Activated CD8-positive, alpha-beta T cell treated with anti-CD3 and anti-CD28 coated beads, Interleukin-2, amount 10 ng/mL, durations not matched to agents 7 days and 5 days (primary cell): ENCODE measurements around the gene DCAKD. TPM values are rescaled to one million over a fixed set of nuclear protein-coding genes. Genes with fewer than 3 reads are reported as not detected.

Experiments
- ATAC-seq: fragments of 150-1000 bp; cut with Tn5 transposase; one replicate; pipeline ENCODE4 v1.10.0; 2021; ENCODE audit warnings: moderate library complexity
- CTCF ChIA-PET: fragments of 350-600 bp; sonication (Branson Sonifier 250); formaldehyde crosslinking; loops from one replicate; lab custom pipeline; 2021; ENCODE audit warnings: antibody characterized with exemption; lab: Charles Lee
- POLR2A ChIA-PET: fragments of 350-600 bp; sonication (Branson Sonifier 250); formaldehyde crosslinking; loops from one replicate; lab custom pipeline; 2021; ENCODE audit warnings: antibody characterized with exemption; lab: Charles Lee
- DNase-seq: peaks from one replicate; pipeline ENCODE4 v3.0.0-alpha.2; 2020
- H3K27ac Mint-ChIP-seq: one replicate; pipeline ENCODE4 v1.8.0; 2021; ENCODE audit warnings: mild to moderate bottlenecking, mixed read lengths
- H3K27me3 Mint-ChIP-seq: one replicate; pipeline ENCODE4 v1.8.0; 2021; ENCODE audit warnings: low read depth, mixed read lengths
- H3K36me3 Mint-ChIP-seq: one replicate; pipeline ENCODE4 v1.8.0; 2021; ENCODE audit warnings: low read depth, mixed read lengths
- H3K4me1 Mint-ChIP-seq: one replicate; pipeline ENCODE4 v1.8.0; 2021; ENCODE audit warnings: low read depth, mixed read lengths
- H3K4me3 Mint-ChIP-seq: one replicate; pipeline ENCODE4 v1.8.0; 2021; ENCODE audit warnings: mild to moderate bottlenecking, mixed read lengths
- H3K9me3 Mint-ChIP-seq: one replicate; pipeline ENCODE4 v1.8.0; 2022; ENCODE audit warnings: mixed read lengths; ENCODE audit not compliant: insufficient read depth
- total RNA-seq, 2 experiments: library from RNA; stranded (reverse); gene quantifications; one replicate each; pipeline ENCODE4 v1.2.3, GENCODE V29; 2021

Gene DCAKD, protein sequence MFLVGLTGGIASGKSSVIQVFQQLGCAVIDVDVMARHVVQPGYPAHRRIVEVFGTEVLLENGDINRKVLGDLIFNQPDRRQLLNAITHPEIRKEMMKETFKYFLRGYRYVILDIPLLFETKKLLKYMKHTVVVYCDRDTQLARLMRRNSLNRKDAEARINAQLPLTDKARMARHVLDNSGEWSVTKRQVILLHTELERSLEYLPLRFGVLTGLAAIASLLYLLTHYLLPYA
- total RNA-seq, result 10 to 100 TPM; 32.9 to 33.7 TPM

DNA sequence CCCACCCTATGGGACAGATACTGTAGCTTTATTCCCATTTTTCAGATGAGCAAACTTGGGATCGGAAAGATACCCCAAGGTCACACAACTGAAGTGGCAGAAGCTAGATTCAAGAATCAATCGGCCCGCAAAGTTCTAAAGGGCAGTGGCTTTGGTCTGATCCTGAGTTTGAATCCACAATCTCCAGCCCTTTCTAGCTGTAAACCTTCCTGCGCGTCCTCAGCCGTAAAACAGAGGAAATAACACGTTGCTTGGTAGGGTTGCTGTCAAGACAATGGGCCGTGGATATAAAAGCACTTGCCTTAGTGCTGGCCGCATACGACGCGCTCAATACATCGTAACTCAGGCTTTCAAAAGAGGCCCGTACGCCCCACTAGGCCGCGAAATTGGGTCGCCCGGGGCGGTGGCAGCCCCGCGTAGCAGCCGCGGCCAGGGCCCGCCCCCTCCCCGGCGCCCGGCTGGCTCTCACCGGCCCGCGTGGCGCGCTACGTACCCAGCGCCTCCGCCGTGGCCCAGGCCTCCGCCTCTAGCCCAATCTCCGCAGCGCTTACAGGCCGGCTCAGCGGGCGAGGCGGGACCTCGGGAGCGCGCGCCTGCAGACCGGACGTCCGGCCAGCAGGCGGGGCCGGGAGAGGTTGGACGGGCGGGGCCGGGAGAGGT lies at the start of gene DCAKD:
Gene DCAKD, minus strand, starts transcription at position 573 of the 660 bp plus-strand sequence. CDS start 16,747 bp downstream, outside the sequence.
- peak; percentile 94 for DNase-seq
- no peaks in the 10 kb centered on the region for H3K9me3 Mint-ChIP-seq
- peak; percentile 98 for ATAC-seq
- peaks cover 27% of the 10 kb centered on the region for H3K36me3 Mint-ChIP-seq
- H3K4me3 Mint-ChIP-seq, result peak within 1 kb of the TSS; percentile 97
- no peaks in the 10 kb centered on the region for H3K27me3 Mint-ChIP-seq
- ChIA-PET POLR2A (interaction anchor here (0.6 to 4.7 kb wide), 13 partner anchors 10 to 275 kb away, joined by 3 to 71 read pairs (median 4); partner anchors contain the start of genes HEXIM1, HEXIM2, KIF18B and NMT1), CTCF (interaction anchor here (1.0 to 5.8 kb wide), 12 partner anchors 9 to 161 kb away, joined by 3 to 40 read pairs (median 8); partner anchors contain the start of genes ACBD4, HEXIM1, NMT1 and PLCD3)
- peaks cover 48% of the 10 kb centered on the region for H3K4me1 Mint-ChIP-seq
- H3K27ac Mint-ChIP-seq, result peak within 1 kb of the TSS; percentile 97

DNA sequence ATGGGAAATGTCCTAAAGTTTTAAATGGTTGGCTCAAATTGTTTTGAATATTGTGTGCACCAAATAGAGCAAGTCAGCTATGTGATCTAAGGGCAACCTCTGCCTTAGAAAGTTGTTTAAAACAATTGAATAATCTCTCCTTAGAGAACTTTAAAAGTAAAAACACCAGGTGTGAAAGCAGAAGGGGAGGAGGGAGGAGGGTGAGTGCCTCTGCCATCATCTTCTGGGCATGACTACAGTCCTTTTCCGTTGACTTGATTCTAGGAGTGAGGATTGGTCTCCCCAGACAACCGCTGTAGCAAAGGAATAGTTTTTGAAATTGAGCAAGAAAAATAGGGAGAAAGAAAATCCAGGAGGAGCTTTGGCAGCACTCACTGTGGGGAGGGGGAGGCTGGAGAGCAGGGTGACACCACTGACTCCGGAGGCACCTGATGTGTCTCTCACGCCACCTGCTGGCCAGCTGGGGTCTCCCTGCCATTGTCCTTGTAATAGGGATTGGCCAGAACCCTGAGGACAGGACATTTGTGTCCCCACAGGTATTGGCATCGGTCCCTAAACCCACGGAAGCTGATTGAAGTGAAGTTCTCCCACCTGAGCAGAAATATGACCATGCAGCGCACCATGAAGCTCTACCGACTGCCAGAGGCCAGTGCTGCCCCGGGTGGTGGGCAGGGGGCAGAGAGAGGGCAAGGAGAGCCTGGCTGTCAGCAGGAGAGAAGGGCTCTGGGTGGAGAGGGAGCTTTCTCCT lies 47.6 kb upstream of the DCAKD start:
- H3K9me3 Mint-ChIP-seq, result no peaks in the 10 kb centered on the region
- no peaks in the 10 kb centered on the region for H3K27me3 Mint-ChIP-seq
- ATAC-seq (peak; percentile 93), DNase-seq (peak; percentile 82)
- no peaks in the 10 kb centered on the region for H3K4me1 Mint-ChIP-seq
- no peak overlapping the region for H3K4me3 Mint-ChIP-seq
- no peak overlapping the region for H3K27ac Mint-ChIP-seq
- peaks cover 61% of the 10 kb centered on the region for H3K36me3 Mint-ChIP-seq
- ChIA-PET CTCF (interaction anchor here (0.6 to 4.5 kb wide), 28 partner anchors 10 to 326 kb away, joined by 3 to 22 read pairs (median 5); partner anchors contain the start of genes ACBD4, C1QL1, DCAKD and EFTUD2), POLR2A (interaction anchor here (0.7 to 1.5 kb wide), 3 partner anchors 49 to 144 kb away, joined by 3 to 4 read pairs (median 4); partner anchors contain the start of gene HEXIM1)

DNA sequence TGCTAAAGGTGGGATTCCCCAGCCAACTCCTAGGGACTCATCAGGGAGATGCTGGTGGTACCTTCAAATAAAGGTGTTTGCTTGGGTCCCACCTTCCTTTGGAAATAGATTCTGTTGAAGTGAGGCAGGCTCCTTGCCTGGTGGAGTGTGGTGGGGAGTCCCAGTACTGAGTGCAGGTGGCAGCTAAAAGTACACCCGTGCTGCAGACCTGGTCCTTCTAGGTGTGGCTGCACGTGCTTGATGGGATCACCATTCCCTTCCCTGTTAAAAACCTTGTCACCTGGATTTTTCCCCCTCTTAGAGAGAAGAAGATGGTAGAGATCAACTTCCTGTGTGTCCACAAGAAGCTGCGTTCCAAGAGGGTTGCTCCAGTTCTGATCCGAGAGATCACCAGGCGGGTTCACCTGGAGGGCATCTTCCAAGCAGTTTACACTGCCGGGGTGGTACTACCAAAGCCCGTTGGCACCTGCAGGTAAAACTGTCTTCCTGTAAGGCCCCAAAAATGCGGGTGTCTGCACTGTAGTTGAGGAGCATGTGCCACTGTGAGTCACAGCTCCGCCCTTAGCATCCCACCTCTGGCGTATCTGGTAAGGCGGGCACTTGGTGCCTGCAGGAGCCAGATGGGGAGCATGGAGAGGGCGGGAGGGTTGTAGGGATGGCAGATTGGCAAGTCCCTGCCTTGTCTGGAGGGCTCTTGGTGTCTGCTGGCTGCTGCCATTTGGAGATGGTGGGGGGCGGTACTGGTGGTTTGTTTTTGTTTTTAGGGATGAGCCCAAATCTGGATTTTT lies 46.8 kb upstream of the DCAKD start:
- ChIA-PET CTCF (interaction anchor here (0.6 to 4.5 kb wide), 18 partner anchors 9 to 321 kb away, joined by 3 to 22 read pairs (median 6); partner anchors contain the start of genes C1QL1, DCAKD, EFTUD2 and NMT1), POLR2A (interaction anchor here (1.2 to 1.5 kb wide), 2 partner anchors 50 to 76 kb away, joined by 4 read pairs; partner anchors contain the start of gene HEXIM1)
- DNase-seq, result no peak
- Mint-ChIP-seq H3K9me3 (no peaks in the 10 kb centered on the region), H3K4me1 (no peaks in the 10 kb centered on the region), H3K4me3 (no peak overlapping the region), H3K27ac (no peak overlapping the region), H3K27me3 (no peaks in the 10 kb centered on the region), H3K36me3 (peaks cover 65% of the 10 kb centered on the region)
- no peak for ATAC-seq

DNA sequence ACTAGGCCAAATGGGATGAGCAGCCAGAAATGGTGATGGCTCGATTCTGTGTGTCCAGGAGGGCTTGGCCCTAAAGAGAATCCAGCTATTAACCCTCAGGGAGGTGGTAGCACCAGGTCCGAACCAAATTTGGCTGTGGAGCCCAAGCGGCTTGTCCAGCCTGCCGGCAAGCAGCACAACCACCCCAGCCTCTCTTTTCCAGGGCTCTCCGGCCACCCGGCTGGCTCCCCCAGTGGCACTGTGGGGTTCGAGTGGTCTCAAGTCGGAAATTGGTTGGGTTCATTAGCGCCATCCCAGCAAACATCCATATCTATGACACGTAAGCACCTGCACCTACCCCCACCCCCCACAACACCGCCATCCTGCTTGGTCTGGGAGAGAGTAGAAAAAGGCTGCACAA lies 45.5 kb upstream of the DCAKD start:
- no peak overlapping the region for H3K4me3 Mint-ChIP-seq
- H3K27ac Mint-ChIP-seq, result no peak overlapping the region
- H3K27me3 Mint-ChIP-seq, result no peaks in the 10 kb centered on the region
- H3K4me1 Mint-ChIP-seq, result no peaks in the 10 kb centered on the region
- ATAC-seq (no peak), DNase-seq (no peak)
- no peaks in the 10 kb centered on the region for H3K9me3 Mint-ChIP-seq
- H3K36me3 Mint-ChIP-seq, result peaks cover 65% of the 10 kb centered on the region
- ChIA-PET POLR2A (interaction anchor here (0.9 to 1.1 kb wide), 2 partner anchors 12 to 36 kb away, joined by 3 read pairs; partner anchors contain the start of gene NMT1), CTCF (interaction anchor here (1.0 to 4.1 kb wide), 7 partner anchors 12 to 47 kb away, joined by 3 to 12 read pairs (median 5); partner anchors contain the start of gene ACBD4)

DNA sequence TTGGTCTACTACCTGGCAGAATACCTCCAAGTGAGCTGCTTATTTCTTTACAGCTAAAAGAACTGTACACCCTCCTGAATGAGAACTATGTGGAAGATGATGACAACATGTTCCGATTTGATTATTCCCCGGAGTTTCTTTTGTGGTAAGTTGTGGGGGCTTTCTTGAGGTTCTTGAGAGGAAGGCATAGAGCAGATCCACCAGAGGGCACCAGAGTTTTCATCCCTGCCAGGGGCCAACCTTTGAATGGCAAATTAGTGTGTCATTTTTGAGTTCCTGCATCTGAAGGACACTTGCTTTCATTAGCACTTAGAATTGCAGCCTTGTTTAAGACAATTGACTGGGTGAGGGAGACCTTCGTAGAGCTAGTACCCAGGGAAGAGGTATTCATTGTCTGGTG lies 44.7 kb upstream of the DCAKD start:
- Mint-ChIP-seq H3K4me3 (no peak overlapping the region), H3K27ac (no peak overlapping the region), H3K36me3 (peaks cover 66% of the 10 kb centered on the region), H3K27me3 (no peaks in the 10 kb centered on the region), H3K9me3 (no peaks in the 10 kb centered on the region), H3K4me1 (no peaks in the 10 kb centered on the region)
- DNase-seq (peak; percentile 28), ATAC-seq (no peak)
- ChIA-PET POLR2A (interaction anchor here (0.9 to 1.1 kb wide), 2 partner anchors 13 to 35 kb away, joined by 3 read pairs; partner anchors contain the start of gene NMT1), CTCF (interaction anchor here (1.0 to 2.8 kb wide), 7 partner anchors 13 to 49 kb away, joined by 3 to 10 read pairs (median 5); partner anchors contain the start of gene ACBD4)

DNA sequence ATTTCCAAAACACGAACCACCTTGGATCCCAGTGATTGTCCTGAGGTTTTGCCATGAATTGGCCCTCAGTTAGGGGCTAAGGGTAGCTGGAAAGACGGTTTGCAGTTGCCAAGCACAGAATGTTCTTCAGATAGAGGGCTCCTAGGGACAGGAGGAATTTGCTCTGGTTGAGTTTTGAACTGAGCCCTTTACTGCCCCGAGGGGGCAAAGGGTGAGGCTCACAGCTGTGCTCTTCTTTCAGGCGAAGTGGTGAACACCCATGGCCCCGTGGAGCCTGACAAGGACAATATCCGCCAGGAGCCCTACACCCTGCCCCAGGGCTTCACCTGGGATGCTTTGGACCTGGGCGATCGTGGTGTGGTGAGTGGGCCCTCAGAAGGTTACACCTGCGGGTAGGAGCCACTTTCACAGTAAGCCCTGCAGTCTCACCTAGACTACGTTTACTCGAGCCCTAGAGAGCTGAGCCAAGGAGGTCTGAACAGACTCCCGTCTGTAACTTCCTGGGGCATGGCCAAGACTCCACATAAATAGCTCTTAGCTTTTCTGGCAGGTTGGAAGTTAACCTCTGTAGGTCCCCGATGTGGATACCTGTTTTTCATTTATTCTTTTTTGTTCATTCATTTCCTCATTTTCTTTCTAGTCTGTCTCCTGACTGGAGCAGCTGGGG lies 42.1 kb upstream of the DCAKD start:
- no peak for ATAC-seq
- DNase-seq, result no peak
- Mint-ChIP-seq H3K36me3 (peaks cover 65% of the 10 kb centered on the region), H3K9me3 (no peaks in the 10 kb centered on the region), H3K27me3 (no peaks in the 10 kb centered on the region), H3K4me1 (peaks cover 4% of the 10 kb centered on the region), H3K27ac (no peak overlapping the region), H3K4me3 (no peak overlapping the region)
- CTCF ChIA-PET, result interaction anchor here (0.7 to 1.0 kb wide), 2 partner anchors 9 to 38 kb away, joined by 3 read pairs; partner anchors contain the start of gene PLCD3
- POLR2A ChIA-PET, result no interaction called here

DNA sequence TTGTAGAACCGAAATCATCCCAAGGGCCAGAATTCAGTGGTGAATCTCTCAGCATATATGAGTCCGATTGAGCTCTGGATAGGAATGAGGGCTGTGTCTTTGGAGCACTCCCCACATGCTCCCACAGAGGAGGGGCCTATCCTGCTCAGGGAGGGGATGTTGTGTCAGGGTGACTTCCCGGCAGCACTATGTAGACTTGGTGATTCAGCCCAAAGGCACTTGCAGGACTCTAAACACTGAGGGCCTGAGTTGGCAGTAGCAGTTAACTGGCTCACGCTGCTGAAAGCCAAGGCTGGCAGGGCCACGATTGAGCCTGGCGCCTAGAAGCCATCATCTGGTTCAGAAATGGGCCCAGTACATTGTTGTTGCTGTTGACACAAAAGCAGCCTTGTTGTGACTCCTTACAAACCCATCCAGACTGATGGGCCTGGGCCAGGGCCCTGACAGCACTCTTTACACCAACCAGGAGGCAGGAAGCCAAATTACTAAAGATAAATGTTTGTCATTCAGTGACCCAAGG lies 41.5 kb upstream of the DCAKD start:
- Mint-ChIP-seq H3K4me1 (peaks cover 9% of the 10 kb centered on the region), H3K27ac (no peak overlapping the region), H3K36me3 (peaks cover 63% of the 10 kb centered on the region), H3K4me3 (no peak overlapping the region), H3K27me3 (no peaks in the 10 kb centered on the region), H3K9me3 (no peaks in the 10 kb centered on the region)
- POLR2A ChIA-PET, result no interaction called here
- no peak for ATAC-seq
- CTCF ChIA-PET, result no interaction called here
- no peak for DNase-seq

DNA sequence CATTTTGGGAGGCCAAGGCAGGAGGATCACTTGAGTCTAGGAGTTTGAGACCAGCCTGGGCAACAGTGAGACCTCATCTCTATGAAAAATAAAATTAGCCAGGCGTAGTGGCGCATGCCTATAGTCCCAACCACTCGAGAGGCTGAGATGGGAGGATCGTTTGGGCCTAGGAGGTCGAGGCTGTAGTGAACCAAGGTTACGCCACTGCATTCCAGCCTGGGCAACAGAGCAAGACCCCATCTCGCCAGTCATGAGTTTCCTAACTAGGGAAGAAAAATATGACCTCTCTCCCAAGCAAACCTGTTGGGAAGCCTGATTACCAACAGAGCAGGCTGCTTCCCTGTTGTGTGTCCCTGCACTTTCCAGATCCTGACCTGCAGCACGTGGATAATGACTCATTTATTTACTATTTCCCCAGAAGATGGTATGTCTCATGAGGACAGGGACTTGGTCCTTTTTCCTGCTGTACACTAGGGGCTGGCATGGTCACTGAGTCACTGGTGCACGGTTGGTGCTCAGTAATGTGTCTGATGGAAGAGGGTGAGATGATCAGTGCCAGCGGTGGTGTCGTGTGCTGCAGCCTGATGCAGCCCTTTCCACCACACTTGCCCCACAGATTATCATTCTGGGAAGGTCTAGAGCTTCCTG lies 40.5 kb upstream of the DCAKD start:
- H3K36me3 Mint-ChIP-seq, result peaks cover 65% of the 10 kb centered on the region
- H3K27ac Mint-ChIP-seq, result peak overlapping the region; percentile 24
- no peaks in the 10 kb centered on the region for H3K9me3 Mint-ChIP-seq
- H3K4me3 Mint-ChIP-seq, result no peak overlapping the region
- no peak for DNase-seq
- H3K27me3 Mint-ChIP-seq, result no peaks in the 10 kb centered on the region
- ChIA-PET CTCF (no interaction called here), POLR2A (interaction anchor here (0.6 kb wide), 1 partner anchor 140 kb away, joined by 3 read pairs; no protein-coding TSS in a partner anchor)
- ATAC-seq, result no peak
- H3K4me1 Mint-ChIP-seq, result peaks cover 15% of the 10 kb centered on the region

DNA sequence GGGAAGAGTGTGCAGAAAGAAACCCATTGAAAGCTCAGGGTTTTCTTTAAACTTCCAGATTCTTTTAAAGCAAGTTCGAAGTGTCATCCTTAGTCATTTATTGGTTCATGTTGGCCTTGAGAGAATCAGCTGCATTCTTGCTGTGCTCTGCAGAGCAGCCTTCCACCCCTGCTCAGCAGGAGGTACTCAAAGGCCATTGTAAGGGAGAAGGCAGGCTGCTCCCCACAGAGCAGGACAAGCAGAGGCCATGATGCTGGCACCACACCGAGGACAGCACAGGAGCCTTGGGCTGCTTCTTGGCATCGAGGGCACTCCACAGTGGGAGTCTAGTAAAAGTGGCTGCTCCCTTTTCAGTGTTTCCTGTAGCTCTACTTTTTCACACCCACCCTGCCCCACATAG lies 39.3 kb upstream of the DCAKD start:
- no peaks in the 10 kb centered on the region for H3K9me3 Mint-ChIP-seq
- peak overlapping the region; percentile 9 for H3K27ac Mint-ChIP-seq
- H3K4me3 Mint-ChIP-seq, result no peak overlapping the region
- DNase-seq (no peak), ATAC-seq (no peak)
- peaks cover 15% of the 10 kb centered on the region for H3K4me1 Mint-ChIP-seq
- H3K27me3 Mint-ChIP-seq, result no peaks in the 10 kb centered on the region
- CTCF ChIA-PET, result interaction anchor here (1.0 to 3.4 kb wide), 3 partner anchors 9 to 68 kb away, joined by 3 to 22 read pairs (median 4); partner anchors contain the start of gene ACBD4
- peaks cover 64% of the 10 kb centered on the region for H3K36me3 Mint-ChIP-seq
- POLR2A ChIA-PET, result no interaction called here
